Lower leg skin (tissue), 4 donors: ENCODE measurements around the gene KCNJ6. TPM values are rescaled to one million over a fixed set of nuclear protein-coding genes. Genes with fewer than 3 reads are reported as not detected.

Source experiments
- DNase-seq, 2 donors: peaks; one replicate each; pipeline ENCODE4 v3.0.0-alpha.2; 2019; ENCODE audit warnings: low spot score in 2 of 2
- H3K4me3 ChIP-seq: fragments of 200-600 bp; sonication (generic); 2 replicates; pipeline ENCODE4 v1.5.1; 2017; ENCODE audit warnings: mild to moderate bottlenecking, low read depth; ENCODE audit not compliant: poor library complexity, severe bottlenecking
- POLR2A ChIP-seq, 2 donors: fragments of 450-650 bp; IDR thresholded peaks; one replicate each; pipeline ENCODE4 v1.6.1; 2016 to 2017; ENCODE audit warnings: antibody characterized with exemption in 2 of 2, mild to moderate bottlenecking in 1 of 2, moderate library complexity in 1 of 2
- WGBS, 2 donors: methylation state at CpG; one replicate each; pipeline ENCODE4 v1.1.5; 2018; 5-methylcytosine and 5-hydroxymethylcytosine counted together
- intact Hi-C: fragments of 100-400 bp; cut with DNase I; formaldehyde crosslinking; loops from one replicate; pipeline ENCODE4 v1.15.0; 2023; ENCODE audit warnings: low total_unique reads
- total RNA-seq, 4 donors: library from RNA; depleted of rRNA; stranded (reverse); fragments of >200 nt; gene quantifications; one replicate each; pipeline ENCODE4 v1.1.0, GENCODE V29; 2016
- TF ChIP-seq, protein P1 (sequence below), 3 donors: fragments of 450-650 bp; IDR thresholded peaks; one replicate each; pipeline ENCODE4 v1.5.1; 2016; ENCODE audit warnings: antibody characterized with exemption in 3 of 3, mild to moderate bottlenecking in 3 of 3, moderate library complexity in 2 of 3

KCNJ6 gene
- total RNA-seq, 4 donors from 2014 or later, result 0.04 TPM; not detected in 3

- intact Hi-C loops, result no loop called here
- DNase-seq, result no peak
- no peak overlapping the region for H3K4me3 ChIP-seq
- WGBS, 2 donors, result 92 to 94% methylated on average over 3 of the region's 3 CpGs
- TF ChIP-seq, protein P1, sequence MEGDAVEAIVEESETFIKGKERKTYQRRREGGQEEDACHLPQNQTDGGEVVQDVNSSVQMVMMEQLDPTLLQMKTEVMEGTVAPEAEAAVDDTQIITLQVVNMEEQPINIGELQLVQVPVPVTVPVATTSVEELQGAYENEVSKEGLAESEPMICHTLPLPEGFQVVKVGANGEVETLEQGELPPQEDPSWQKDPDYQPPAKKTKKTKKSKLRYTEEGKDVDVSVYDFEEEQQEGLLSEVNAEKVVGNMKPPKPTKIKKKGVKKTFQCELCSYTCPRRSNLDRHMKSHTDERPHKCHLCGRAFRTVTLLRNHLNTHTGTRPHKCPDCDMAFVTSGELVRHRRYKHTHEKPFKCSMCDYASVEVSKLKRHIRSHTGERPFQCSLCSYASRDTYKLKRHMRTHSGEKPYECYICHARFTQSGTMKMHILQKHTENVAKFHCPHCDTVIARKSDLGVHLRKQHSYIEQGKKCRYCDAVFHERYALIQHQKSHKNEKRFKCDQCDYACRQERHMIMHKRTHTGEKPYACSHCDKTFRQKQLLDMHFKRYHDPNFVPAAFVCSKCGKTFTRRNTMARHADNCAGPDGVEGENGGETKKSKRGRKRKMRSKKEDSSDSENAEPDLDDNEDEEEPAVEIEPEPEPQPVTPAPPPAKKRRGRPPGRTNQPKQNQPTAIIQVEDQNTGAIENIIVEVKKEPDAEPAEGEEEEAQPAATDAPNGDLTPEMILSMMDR (IDR thresholded peaks at IDR 0.05), result no peak
- TF ChIP-seq POLR2A (IDR thresholded peaks at IDR 0.05), result no peak
Measured at GRCh38 chr21:37696936-37697335, 219.3 kb downstream of the KCNJ6 start.

DNA sequence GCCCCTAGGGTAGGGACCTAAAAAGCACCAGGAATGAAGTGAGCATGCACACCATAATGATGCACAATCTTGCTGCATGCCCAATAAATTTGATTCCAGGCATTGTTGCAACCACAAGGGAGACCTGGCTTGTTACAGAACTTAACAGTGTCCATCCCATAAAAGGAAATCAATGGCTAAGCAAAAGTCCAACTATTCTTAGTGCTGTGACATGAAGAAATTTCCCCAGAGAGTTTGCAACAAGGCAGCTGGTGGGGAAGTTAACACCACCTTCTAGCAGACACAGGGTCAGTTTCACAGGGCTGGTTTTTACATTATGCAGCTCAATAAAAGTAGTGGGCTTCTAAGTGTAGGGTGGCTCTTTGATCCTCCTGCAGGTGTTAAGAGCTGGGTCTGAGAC is 221.1 kb downstream of the KCNJ6 start:
- H3K4me3 ChIP-seq, result no peak overlapping the region
- no peak for DNase-seq
- intact Hi-C loops, result no loop called here
- no peak for TF ChIP-seq POLR2A (IDR thresholded peaks at IDR 0.05)
- TF ChIP-seq, protein P1 (IDR thresholded peaks at IDR 0.05), result no peak

- no peak overlapping the region for H3K4me3 ChIP-seq
- no peak for DNase-seq
- TF ChIP-seq, protein P1 (IDR thresholded peaks at IDR 0.05), result no peak
- TF ChIP-seq POLR2A (IDR thresholded peaks at IDR 0.05), result no peak
- WGBS, 2 donors, result 55 to 67% methylated on average over 3 of the region's 3 CpGs
- intact Hi-C loops, result no loop called here
Measured at GRCh38 chr21:37688952-37689659, 227.2 kb downstream of the KCNJ6 start.

- no peak for DNase-seq
- TF ChIP-seq POLR2A (IDR thresholded peaks at IDR 0.05), result no peak
- TF ChIP-seq, protein P1 (IDR thresholded peaks at IDR 0.05), result no peak
- no peak overlapping the region for H3K4me3 ChIP-seq
- WGBS, 2 donors, result 27 to 29% methylated on average over 12 of the region's 12 CpGs
- intact Hi-C loops, result no loop called here
Measured at GRCh38 chr21:37686991-37687810, 229.1 kb downstream of the KCNJ6 start.

DNA sequence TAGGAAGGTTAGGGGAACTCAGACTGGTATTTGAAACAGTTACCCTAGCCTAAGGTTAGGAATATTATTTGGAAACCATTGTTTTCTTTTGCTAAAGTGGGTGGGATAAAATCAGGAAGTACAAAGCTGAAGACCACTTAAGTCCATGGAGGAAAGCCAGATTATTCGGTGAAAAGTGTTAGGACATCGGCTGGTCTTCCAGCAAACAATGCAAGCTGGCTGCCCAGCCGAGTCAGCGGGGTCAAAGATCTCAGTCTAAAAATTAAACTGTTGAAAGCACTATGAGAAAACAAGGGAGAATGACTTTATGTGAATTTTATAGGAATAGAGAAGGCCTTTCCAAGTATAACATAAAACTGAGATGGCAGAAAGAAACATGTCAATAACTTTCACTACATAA is 231.7 kb downstream of the KCNJ6 start:
- H3K4me3 ChIP-seq, result no peak overlapping the region
- DNase-seq, result no peak
- no peak for TF ChIP-seq POLR2A (IDR thresholded peaks at IDR 0.05)
- TF ChIP-seq, protein P1 (IDR thresholded peaks at IDR 0.05), result no peak
- 79% methylated on average over 4 of the region's 4 CpGs for WGBS, 2 donors
- intact Hi-C loops, result no loop called here
